Skeletal muscle cell (primary cell): ENCODE results near the gene GUK1.
"Not testable (repeated sequence)": the region's sequence is repeated elsewhere in the genome, so short reads cannot be mapped to it uniquely, and the experiment has no call there.

Source experiments
- DNase-seq: peaks from one replicate; pipeline ENCODE4 v3.0.0-alpha.2; 2010; ENCODE audit warnings: low read depth
- H3K4me3 ChIP-seq: 2 replicates; pipeline ENCODE4 v1.5.1; 2011; ENCODE audit warnings: low read depth, mild to moderate bottlenecking, control low read depth, low read length, moderate library complexity

The GUK1 gene

GRCh38 chr1:228188249-228188648, 48.2 kb downstream of the GUK1 start:
- H3K4me3 ChIP-seq, DNase-seq: not testable (repeated sequence)

GRCh38 chr1:228190182-228190581, 50.1 kb downstream of the GUK1 start:
- DNase-seq, result no peak
- no peak overlapping the region for H3K4me3 ChIP-seq

DNA sequence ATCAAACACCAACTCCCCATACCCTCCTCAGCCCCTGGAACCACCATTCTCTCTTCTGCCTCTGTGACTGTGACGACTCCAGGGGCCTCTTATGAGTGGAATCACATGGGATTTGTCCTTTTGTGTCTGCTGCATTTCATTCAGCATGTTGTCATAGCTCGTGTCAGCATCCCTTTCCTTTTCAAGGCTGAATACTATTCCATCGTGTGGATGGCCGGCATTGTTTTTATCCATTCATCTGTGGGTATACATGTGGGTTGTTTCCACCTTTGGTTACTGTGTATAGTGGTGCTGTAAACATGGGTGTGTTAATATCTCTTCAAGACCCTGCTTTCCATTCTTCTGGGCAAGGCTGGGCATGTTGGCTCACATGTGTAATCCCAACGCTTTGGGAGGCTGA, 50.7 kb downstream of the GUK1 start:
- no peak for DNase-seq
- H3K4me3 ChIP-seq, result no peak overlapping the region

GRCh38 chr1:228194436-228194835, 54.4 kb downstream of the GUK1 start:
- DNase-seq, result no peak
- no peak overlapping the region for H3K4me3 ChIP-seq

DNA sequence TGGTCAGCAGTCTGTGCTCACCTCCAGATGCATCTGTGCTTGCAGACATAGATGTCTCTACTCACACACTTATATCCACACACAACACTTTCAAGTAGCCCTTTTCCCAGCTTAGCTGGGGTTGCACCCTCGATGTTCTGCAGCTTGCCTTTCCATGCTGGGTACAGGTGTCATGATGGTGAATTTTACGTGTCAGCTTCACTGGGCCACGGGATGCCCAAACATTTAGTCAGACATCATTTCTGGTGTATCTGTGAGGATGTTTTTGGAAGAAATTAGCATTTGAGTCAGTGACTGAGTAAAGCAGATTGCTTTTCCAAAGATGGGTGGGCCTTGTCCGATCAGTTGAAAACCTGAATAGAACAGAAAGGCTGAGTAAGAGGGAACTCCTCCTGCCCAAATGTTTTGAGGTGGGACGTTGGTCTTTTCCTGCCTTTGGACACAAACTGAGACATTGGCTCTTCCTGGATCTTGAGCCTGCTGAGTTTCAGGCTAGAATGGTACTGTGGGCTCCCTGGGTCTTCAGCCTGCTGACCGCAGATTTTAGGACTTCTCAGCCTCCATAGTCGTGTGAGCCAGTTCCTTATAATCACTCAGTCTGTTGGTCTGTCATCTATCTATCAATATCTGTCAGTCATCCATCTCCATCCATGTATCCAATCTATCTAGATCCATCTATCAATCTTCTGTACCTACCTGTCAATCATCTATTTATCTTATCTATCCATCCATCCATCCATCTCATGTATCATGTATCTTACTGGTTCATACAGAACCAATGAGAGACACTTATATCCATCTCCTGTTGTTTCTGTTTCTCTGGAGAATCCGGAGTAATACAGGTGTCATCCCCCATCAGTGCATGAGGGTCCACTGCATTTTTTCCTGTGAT, 55.1 kb downstream of the GUK1 start:
- no peak for DNase-seq
- no peak overlapping the region for H3K4me3 ChIP-seq

- DNase-seq, result no peak
These were observed 57.6 kb downstream of the GUK1 start for GRCh38 chr1:228197555-228198147.

More at GRCh38 chr1:228197555-228198147, 57.6 kb downstream of the GUK1 start:
- H3K4me3 ChIP-seq, result no peak overlapping the region
